SU-DHL-6 (cell line): ENCODE measurements around the gene HSPA12A.

Experiments
- EZH2phosphoT487 ChIP-seq: fragments of 200-600 bp; sonication (generic), shearing (Covaris generic); conservative IDR thresholded peaks from 2 replicates; pipeline ENCODE4 v1.6.1; 2018; ENCODE audit warnings: mild to moderate bottlenecking, antibody characterized with exemption, low read length, moderate library complexity, mixed read lengths
- TF ChIP-seq, protein P1 (sequence below): fragments of 200-600 bp; sonication (generic); IDR thresholded peaks from one replicate; pipeline ENCODE4 v1.5.1; 2017; ENCODE audit warnings: antibody characterized with exemption, mild to moderate bottlenecking, low read length, moderate library complexity; ENCODE audit not compliant: insufficient read depth, poor library complexity, severe bottlenecking

DNA sequence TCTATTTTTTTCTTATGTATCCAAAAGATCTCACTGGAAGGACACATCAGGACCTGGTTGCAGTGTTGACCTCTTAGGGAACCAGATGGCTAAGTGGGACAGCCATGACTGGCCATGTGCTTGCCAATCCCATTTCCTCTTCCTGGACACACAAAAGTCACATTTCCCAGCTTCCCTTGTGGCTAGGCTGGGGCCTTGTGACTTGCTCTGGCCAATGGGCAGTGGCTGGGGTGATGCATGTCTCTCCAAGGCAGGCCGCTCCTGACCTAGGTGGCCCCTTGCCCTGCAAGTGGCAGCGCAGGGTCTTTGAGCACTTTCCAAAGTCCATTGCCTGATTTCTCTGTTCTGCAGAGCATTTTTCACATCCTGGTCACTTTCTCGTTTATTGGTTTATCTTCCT lies 41.7 kb upstream of the HSPA12A start:
- TF ChIP-seq, protein P1, sequence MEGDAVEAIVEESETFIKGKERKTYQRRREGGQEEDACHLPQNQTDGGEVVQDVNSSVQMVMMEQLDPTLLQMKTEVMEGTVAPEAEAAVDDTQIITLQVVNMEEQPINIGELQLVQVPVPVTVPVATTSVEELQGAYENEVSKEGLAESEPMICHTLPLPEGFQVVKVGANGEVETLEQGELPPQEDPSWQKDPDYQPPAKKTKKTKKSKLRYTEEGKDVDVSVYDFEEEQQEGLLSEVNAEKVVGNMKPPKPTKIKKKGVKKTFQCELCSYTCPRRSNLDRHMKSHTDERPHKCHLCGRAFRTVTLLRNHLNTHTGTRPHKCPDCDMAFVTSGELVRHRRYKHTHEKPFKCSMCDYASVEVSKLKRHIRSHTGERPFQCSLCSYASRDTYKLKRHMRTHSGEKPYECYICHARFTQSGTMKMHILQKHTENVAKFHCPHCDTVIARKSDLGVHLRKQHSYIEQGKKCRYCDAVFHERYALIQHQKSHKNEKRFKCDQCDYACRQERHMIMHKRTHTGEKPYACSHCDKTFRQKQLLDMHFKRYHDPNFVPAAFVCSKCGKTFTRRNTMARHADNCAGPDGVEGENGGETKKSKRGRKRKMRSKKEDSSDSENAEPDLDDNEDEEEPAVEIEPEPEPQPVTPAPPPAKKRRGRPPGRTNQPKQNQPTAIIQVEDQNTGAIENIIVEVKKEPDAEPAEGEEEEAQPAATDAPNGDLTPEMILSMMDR: no peak
- TF ChIP-seq EZH2phosphoT487: no peak
